SJSA1 (cell line): ENCODE results near the gene SLC25A20. TPM values are rescaled to one million over a fixed set of nuclear protein-coding genes. Genes with fewer than 3 reads are reported as not detected.

Experiments used
- DNase-seq, 2 experiments: peaks; one replicate each; pipeline ENCODE4 v3.0.0-alpha.2; 2015 to 2020; ENCODE audit warnings: low spot score in 2 of 2, low read depth in 1 of 2
- H3K27ac ChIP-seq: fragments of 250-450 bp; sonication (Bioruptor Pico); 2 replicates; pipeline ENCODE4 v1.5.1; 2020; ENCODE audit warnings: mild to moderate bottlenecking, moderate library complexity
- H3K27me3 ChIP-seq: fragments of 250-450 bp; sonication (Bioruptor Pico); replicated peaks from 2 replicates; pipeline ENCODE4 v1.5.1; 2020; ENCODE audit warnings: mild to moderate bottlenecking, moderate library complexity
- H3K36me3 ChIP-seq: fragments of 250-450 bp; sonication (Bioruptor Pico); 2 replicates; pipeline ENCODE4 v1.5.1; 2020; ENCODE audit warnings: mild to moderate bottlenecking
- H3K4me1 ChIP-seq: fragments of 250-450 bp; sonication (Bioruptor Pico); replicated peaks from 2 replicates; pipeline ENCODE4 v1.6.1; 2021; ENCODE audit warnings: mild to moderate bottlenecking
- H3K4me3 ChIP-seq: fragments of 250-450 bp; sonication (Bioruptor Pico); 2 replicates; pipeline ENCODE4 v1.5.1; 2020; ENCODE audit warnings: mild to moderate bottlenecking
- H3K9me3 ChIP-seq: fragments of 250-450 bp; sonication (Bioruptor Pico); replicated peaks from 2 replicates; pipeline ENCODE4 v1.5.1; 2020; ENCODE audit warnings: mild to moderate bottlenecking
- total RNA-seq: library from RNA; depleted of rRNA; stranded (reverse); fragments of >200 nt; shearing (Covaris generic); gene quantifications from 2 replicates; pipeline ENCODE4 v1.2.3, GENCODE V29; 2014; rRNA removed

SLC25A20 gene
- total RNA-seq: 21.9 and 32.6 TPM in 2 replicates

- H3K27me3 ChIP-seq: no peaks in the 10 kb centered on the region
- no peaks in the 10 kb centered on the region for H3K9me3 ChIP-seq
- H3K4me1 ChIP-seq: peaks cover 12% of the 10 kb centered on the region
- H3K4me3 ChIP-seq: peak within 1 kb of the TSS; percentile 54
- H3K27ac ChIP-seq: peak within 1 kb of the TSS; percentile 15; the same call in 1 of the 2 replicates
- peak; percentile 81 to 89 for DNase-seq
- H3K36me3 ChIP-seq: no peaks in the 10 kb centered on the region
Measured at GRCh38 chr3:48898383-48899234, at the start of gene SLC25A20. Gene SLC25A20 (minus strand): TSS chr3:48898882. CDS start chr3:48898794, 88 bp downstream.

DNA sequence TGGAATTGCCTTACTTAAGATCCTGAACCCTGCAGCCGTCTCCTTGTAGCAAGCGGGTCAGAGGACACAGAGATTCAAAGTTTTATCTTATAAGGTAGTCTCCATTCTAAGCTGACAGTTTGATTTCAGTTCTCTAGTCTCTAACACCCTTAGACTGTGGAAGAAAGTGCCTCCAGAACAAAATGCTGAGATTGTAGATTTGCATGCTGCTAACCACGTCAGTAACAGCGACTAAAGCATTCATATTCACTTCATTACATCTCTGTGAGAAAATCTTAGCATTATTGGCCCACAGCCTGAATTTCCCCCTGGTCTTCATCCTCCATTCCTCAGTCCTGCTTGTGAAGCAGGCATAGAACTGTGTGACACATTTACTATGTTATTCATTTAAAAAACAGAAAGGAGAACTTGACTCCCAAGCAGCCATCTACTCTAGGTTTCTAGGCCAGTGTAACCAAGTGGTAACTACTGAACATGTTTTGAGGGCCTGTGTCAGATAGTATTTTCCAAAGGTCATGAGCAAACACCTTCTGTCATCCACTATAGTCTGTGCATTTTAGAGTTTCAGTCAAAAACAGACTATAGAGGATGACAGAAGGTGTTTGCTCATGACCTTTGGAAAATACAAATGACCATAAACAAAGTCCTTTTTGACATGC, 47.3 kb upstream of the SLC25A20 start:
- Histone ChIP-seq H3K9me3 (no peaks in the 10 kb centered on the region), H3K27me3 (no peaks in the 10 kb centered on the region), H3K27ac (no peak overlapping the region), H3K4me3 (no peak overlapping the region), H3K4me1 (0 out of 2 replicates have a peak, but pooled peaks cover 3% of the 10 kb centered on the region), H3K36me3 (peaks cover 22% of the 10 kb centered on the region)
- DNase-seq: no peak

DNA sequence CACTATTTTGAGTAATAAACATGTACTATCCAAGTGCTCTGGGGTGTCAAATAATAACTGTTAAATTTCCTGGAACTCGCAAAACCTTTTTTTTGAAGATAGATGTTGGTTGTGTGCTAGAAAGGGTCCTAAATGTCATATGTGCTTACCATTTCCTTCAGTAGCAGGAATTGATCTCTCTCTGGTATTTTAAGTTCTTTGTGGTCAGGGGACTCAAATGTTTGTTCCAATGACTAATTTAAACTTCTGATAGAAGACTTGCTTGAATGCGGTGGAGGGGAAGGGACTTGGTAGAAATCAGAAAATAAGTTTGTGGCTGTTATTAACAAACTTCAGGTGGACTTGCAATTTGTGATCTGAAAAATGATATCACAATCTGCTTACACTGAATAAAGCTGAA, 46.8 kb upstream of the SLC25A20 start:
- Histone ChIP-seq H3K36me3 (peaks cover 22% of the 10 kb centered on the region), H3K27ac (no peak overlapping the region), H3K4me3 (no peak overlapping the region), H3K27me3 (no peaks in the 10 kb centered on the region), H3K4me1 (0 out of 2 replicates have a peak, but pooled peaks cover 3% of the 10 kb centered on the region), H3K9me3 (no peaks in the 10 kb centered on the region)
- no peak for DNase-seq

- H3K27ac ChIP-seq: no peak overlapping the region
- no peak overlapping the region for H3K4me3 ChIP-seq
- no peak for DNase-seq
- H3K4me1 ChIP-seq: no peaks in the 10 kb centered on the region
- H3K27me3 ChIP-seq: no peaks in the 10 kb centered on the region
- no peaks in the 10 kb centered on the region for H3K9me3 ChIP-seq
- H3K36me3 ChIP-seq: peaks cover 28% of the 10 kb centered on the region
Measured at GRCh38 chr3:48938689-48939088, 40.0 kb upstream of the SLC25A20 start.

- DNase-seq: no peak
- Histone ChIP-seq H3K27ac (no peak overlapping the region), H3K4me3 (no peak overlapping the region)
Measured at GRCh38 chr3:48938156-48938555, 39.5 kb upstream of the SLC25A20 start.

GRCh38 chr3:48935530-48935929, 36.8 kb upstream of the SLC25A20 start:
- Histone ChIP-seq H3K9me3 (no peaks in the 10 kb centered on the region), H3K27me3 (no peaks in the 10 kb centered on the region), H3K36me3 (peaks cover 48% of the 10 kb centered on the region), H3K27ac (no peak overlapping the region), H3K4me1 (no peaks in the 10 kb centered on the region), H3K4me3 (no peak overlapping the region)
- DNase-seq: no peak

More at GRCh38 chr3:48938156-48938555, 39.5 kb upstream of the SLC25A20 start:
- Histone ChIP-seq H3K27me3 (no peaks in the 10 kb centered on the region), H3K36me3 (peaks cover 27% of the 10 kb centered on the region), H3K9me3 (no peaks in the 10 kb centered on the region), H3K4me1 (no peaks in the 10 kb centered on the region)

- Histone ChIP-seq H3K27ac (no peak overlapping the region), H3K9me3 (no peaks in the 10 kb centered on the region), H3K27me3 (no peaks in the 10 kb centered on the region), H3K4me3 (no peak overlapping the region), H3K4me1 (no peaks in the 10 kb centered on the region), H3K36me3 (peaks cover 56% of the 10 kb centered on the region)
- DNase-seq: no peak
Measured at GRCh38 chr3:48934333-48934991, 35.8 kb upstream of the SLC25A20 start.

- H3K4me1 ChIP-seq: no peaks in the 10 kb centered on the region
- H3K27ac ChIP-seq: no peak overlapping the region
- H3K9me3 ChIP-seq: no peaks in the 10 kb centered on the region
- no peaks in the 10 kb centered on the region for H3K27me3 ChIP-seq
- H3K4me3 ChIP-seq: no peak overlapping the region
- H3K36me3 ChIP-seq: peaks cover 72% of the 10 kb centered on the region
- no peak for DNase-seq
Measured at GRCh38 chr3:48931944-48932580, 33.4 kb upstream of the SLC25A20 start.

GRCh38 chr3:48930590-48930989, 31.9 kb upstream of the SLC25A20 start:
- Histone ChIP-seq H3K36me3 (peaks cover 82% of the 10 kb centered on the region), H3K27me3 (no peaks in the 10 kb centered on the region), H3K9me3 (no peaks in the 10 kb centered on the region), H3K4me3 (no peak overlapping the region), H3K27ac (no peak overlapping the region), H3K4me1 (no peaks in the 10 kb centered on the region)
- DNase-seq: no peak

- no peaks in the 10 kb centered on the region for H3K4me1 ChIP-seq
- DNase-seq: no peak
- peaks cover 77% of the 10 kb centered on the region for H3K36me3 ChIP-seq
- no peak overlapping the region for H3K27ac ChIP-seq
- H3K4me3 ChIP-seq: no peak overlapping the region
- H3K27me3 ChIP-seq: no peaks in the 10 kb centered on the region
- no peaks in the 10 kb centered on the region for H3K9me3 ChIP-seq
Measured at GRCh38 chr3:48929358-48930035, 30.8 kb upstream of the SLC25A20 start.

GRCh38 chr3:48928679-48929078, 30.0 kb upstream of the SLC25A20 start:
- DNase-seq: no peak
- peaks cover 77% of the 10 kb centered on the region for H3K36me3 ChIP-seq
- no peak overlapping the region for H3K4me3 ChIP-seq
- H3K9me3 ChIP-seq: no peaks in the 10 kb centered on the region
- H3K27me3 ChIP-seq: no peaks in the 10 kb centered on the region
- H3K4me1 ChIP-seq: no peaks in the 10 kb centered on the region
- H3K27ac ChIP-seq: no peak overlapping the region

DNA sequence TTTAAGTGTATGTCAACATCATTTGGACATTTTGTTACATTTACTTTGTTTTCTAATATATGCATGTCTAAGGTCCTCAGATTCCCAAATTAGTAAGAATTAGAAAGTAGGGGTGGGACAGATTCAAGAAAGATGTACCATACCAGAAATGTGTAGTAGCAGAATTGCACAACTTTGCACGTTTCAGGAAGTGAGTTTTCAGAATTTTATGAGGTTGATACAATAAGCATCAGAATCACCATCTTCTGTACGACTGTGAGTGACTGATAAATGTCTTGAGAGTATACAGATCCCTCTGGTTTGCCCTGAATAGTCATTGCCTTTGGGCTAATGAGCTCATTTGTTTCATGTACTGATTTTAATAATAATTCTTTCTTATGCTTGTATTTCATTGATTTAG, 29.2 kb upstream of the SLC25A20 start:
- no peak for DNase-seq
- H3K4me3 ChIP-seq: no peak overlapping the region
- H3K27ac ChIP-seq: no peak overlapping the region
- no peaks in the 10 kb centered on the region for H3K27me3 ChIP-seq
- H3K4me1 ChIP-seq: no peaks in the 10 kb centered on the region
- no peaks in the 10 kb centered on the region for H3K9me3 ChIP-seq
- peaks cover 75% of the 10 kb centered on the region for H3K36me3 ChIP-seq
